H1 (cell line): ENCODE results near the gene RIMS1. TPM values are rescaled to one million over a fixed set of nuclear protein-coding genes. Genes with fewer than 3 reads are reported as not detected.

Source experiments
- BCL11A ChIP-seq, 2 experiments: IDR thresholded peaks; one replicate each; pipeline ENCODE4 v1.6.1; 2011; ENCODE audit warnings: low read depth in 2 of 2, low read length in 2 of 2, mild to moderate bottlenecking in 2 of 2
- CHD7 ChIP-seq: fragments of 300-600 bp; sonication (generic); IDR thresholded peaks from 2 replicates; pipeline ENCODE4 v1.7.1; 2012; ENCODE audit warnings: low read length, moderate library complexity, mild to moderate bottlenecking, inconsistent platforms; ENCODE audit not compliant: insufficient replicate concordance
- FOSL1 ChIP-seq: IDR thresholded peaks from 2 replicates; pipeline ENCODE4 v1.6.1; 2011; ENCODE audit warnings: mild to moderate bottlenecking, low read depth, low read length, moderate library complexity; ENCODE audit not compliant: insufficient read depth
- HDAC2 ChIP-seq, 2 experiments: fragments of 300-600 bp in 1 of 2; sonication (generic) in 1 of 2; IDR thresholded peaks; 2 replicates each; pipeline ENCODE4 v1.6.1; 2011 to 2012; ENCODE audit warnings: low read depth in 2 of 2, low read length in 2 of 2, mild to moderate bottlenecking in 2 of 2, moderate library complexity in 2 of 2, borderline replicate concordance in 1 of 2, inconsistent platforms in 1 of 2
- JUND ChIP-seq: IDR thresholded peaks from 2 replicates; pipeline ENCODE4 v1.6.1; 2011; ENCODE audit warnings: mild to moderate bottlenecking, improper control_type of control experiment, low read length
- KDM4A ChIP-seq: IDR thresholded peaks from one replicate; pipeline ENCODE4 v1.7.1; 2012; ENCODE audit warnings: low read depth, mild to moderate bottlenecking, moderate library complexity, low read length, inconsistent platforms; ENCODE audit not compliant: severe bottlenecking
- KDM5A ChIP-seq: fragments of 200-600 bp; IDR thresholded peaks from 2 replicates; pipeline ENCODE4 v1.7.1; 2012; ENCODE audit warnings: mild to moderate bottlenecking, low read length, inconsistent platforms, mixed read lengths
- MAX ChIP-seq: IDR thresholded peaks from 2 replicates; pipeline ENCODE4 v1.6.1; 2012; ENCODE audit warnings: inconsistent platforms
- TBP ChIP-seq: IDR thresholded peaks from 2 replicates; pipeline ENCODE4 v1.6.1; 2011; ENCODE audit warnings: low read depth, low read length, improper control_type of control experiment
- USF2 ChIP-seq: IDR thresholded peaks from 2 replicates; pipeline ENCODE4 v1.6.1; 2011; ENCODE audit warnings: low read length, improper control_type of control experiment
- polyA plus RNA-seq, 7 experiments: library from polyadenylated mRNA; depleted of rRNA in 3 of 7; stranded (reverse) in 5 of 7; unstranded in 2 of 7; fragments of >200 nt in 5 of 7; fragments of 200-250 nt in 2 of 7; gene quantifications; 1 replicate in 5 of 7; 2 replicates in 1 of 7; 4 replicates in 1 of 7; pipeline versions ENCODE4 v1.2.1 to v1.2.3, GENCODE V29; 2011 to 2013; ENCODE audit warnings: missing spikeins in 2 of 7, mixed read lengths in 2 of 7
- total RNA-seq: library from RNA; stranded (reverse); fragmentation: NEBNext Ultra II Directional; extraction: Animal tissue kit (Norgen Biotek cat#: 25700); gene quantifications from 2 replicates; pipeline ENCODE4 v1.2.1, GENCODE V29; 2021

Gene RIMS1
- total and polyA plus RNA-seq, 2 of the 8 experiments (the other 6 are each of a cell fraction or from before 2014, with no cell fraction given) = 0.63 to 2.3 TPM

- TF ChIP-seq CHD7 (no peak), MAX (no peak), HDAC2 (IDR thresholded peaks at IDR 0.05; ENCODE audit: borderline replicate concordance in 1 of 2, low read depth in 2 of 2, low read length in 2 of 2) (no peak), KDM4A (no peak), USF2 (peak; percentile 54), BCL11A (IDR thresholded peaks at IDR 0.05; ENCODE audit: low read depth in 2 of 2, low read length in 2 of 2) (peak; percentile 64 to 91), TBP (no peak), JUND (0 out of 2 replicates have a peak, but pooled peaks have one; percentile 48), KDM5A (no peak), FOSL1 (no peak)
Observed at GRCh38 chr6:71929047-71929446, 42.7 kb downstream of the RIMS1 start (continued).
